ENCODE results near the gene INS.

INS gene

DNA sequence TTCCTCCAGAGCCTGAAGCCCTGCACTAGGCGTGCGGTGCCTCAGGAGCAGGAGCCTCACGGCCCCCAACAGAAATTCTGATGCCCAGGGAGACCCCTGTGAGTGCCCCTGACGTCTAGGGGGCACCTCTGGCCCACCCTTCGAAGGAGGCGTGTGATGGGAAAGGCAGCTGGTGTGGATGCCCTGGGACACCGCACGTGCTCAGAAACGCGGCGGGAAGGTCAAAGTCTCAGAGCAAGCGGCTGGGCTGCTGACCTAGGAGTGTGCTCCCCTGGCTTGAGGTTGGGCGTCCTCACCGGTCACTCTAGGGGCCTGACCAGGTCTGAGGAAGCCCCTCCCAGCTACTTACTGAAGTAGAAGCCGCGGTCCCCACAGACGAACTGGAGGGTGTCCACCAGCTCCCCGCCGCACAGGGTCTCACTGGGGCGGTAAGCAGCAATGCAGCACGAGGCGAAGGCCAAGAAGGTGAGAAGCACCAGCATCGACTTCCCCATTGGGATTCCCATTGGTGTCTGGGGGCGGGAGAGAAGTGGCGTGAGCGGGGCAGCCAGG lies 25.9 kb downstream of the INS start:
- H3K27me3 ChIP-seq (ENCODE audit: control insufficient read depth, insufficient read depth, low read length) = peaks cover 72% of the 10 kb centered on the region
- no peak overlapping the region for H3K9ac ChIP-seq (ENCODE audit: low read length)
- H3K9me3 ChIP-seq (ENCODE audit: control insufficient read depth, insufficient read depth, low read depth, low read length) = no peaks in the 10 kb centered on the region
- H3K36me3 ChIP-seq (ENCODE audit: control insufficient read depth, insufficient read depth, low read length) = no peaks in the 10 kb centered on the region
- H3K4me1 ChIP-seq (ENCODE audit: control insufficient read depth, insufficient read depth, low read length) = peaks cover 14% of the 10 kb centered on the region
- H3K4me3 ChIP-seq (ENCODE audit: low read depth, low read length) = no peak overlapping the region
- no peak overlapping the region for H3K27ac ChIP-seq (ENCODE audit: low read depth, low read length)

DNA sequence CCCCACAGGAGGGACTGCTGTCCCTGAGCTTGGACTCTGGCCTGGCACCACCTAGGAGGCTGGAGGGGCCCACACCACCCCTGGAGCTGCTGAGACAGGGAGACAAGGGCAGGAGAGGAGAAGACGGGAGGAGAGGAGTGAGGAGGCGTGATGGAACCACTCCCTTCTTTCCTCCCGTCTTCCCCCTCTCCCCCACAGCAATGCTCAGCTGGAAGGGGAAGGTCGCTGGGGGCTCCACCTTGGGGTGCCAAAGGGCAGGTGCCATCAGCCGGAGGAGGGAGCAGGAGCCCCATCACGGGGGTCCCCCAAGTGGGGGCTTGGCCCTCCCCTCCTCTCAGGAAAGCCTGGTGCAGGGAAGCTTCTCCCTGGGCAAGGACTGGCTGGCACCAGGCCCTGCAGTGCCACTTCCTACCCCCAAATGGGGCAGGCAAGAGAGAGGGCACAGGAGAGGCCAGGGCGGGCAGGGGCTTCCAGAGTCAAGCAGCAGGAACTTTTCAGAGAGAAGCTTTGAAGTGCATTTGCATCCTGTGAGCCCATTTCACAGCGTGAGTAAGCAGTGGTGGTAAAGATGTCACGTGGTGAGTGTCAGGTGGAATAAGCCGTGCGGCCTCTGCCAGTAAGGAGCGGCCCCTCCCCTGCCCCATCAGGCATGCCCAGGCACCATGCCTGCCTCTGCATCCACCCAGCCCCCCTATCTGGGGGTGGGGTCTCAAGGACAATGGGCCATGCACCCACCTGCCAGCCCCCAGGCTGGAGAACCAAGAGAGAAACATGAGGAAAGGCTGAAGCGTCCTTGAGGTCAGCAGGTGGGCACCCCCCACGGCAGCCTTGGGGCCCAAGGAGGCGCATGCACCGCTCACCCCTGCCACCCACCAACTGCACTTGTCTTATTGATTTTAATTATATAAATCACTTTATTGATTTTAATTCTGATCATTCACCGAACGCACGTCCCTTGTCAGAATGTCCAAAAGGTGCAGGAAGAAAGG lies 26.7 kb downstream of the INS start:
- H3K4me3 ChIP-seq (ENCODE audit: low read depth, low read length) = no peak overlapping the region
- peaks cover 14% of the 10 kb centered on the region for H3K4me1 ChIP-seq (ENCODE audit: control insufficient read depth, insufficient read depth, low read length)
- H3K27ac ChIP-seq (ENCODE audit: low read depth, low read length) = no peak overlapping the region
- no peaks in the 10 kb centered on the region for H3K9me3 ChIP-seq (ENCODE audit: control insufficient read depth, insufficient read depth, low read depth, low read length)
- H3K9ac ChIP-seq (ENCODE audit: low read length) = no peak overlapping the region
- no peaks in the 10 kb centered on the region for H3K36me3 ChIP-seq (ENCODE audit: control insufficient read depth, insufficient read depth, low read length)
- H3K27me3 ChIP-seq (ENCODE audit: control insufficient read depth, insufficient read depth, low read length) = peaks cover 65% of the 10 kb centered on the region

DNA sequence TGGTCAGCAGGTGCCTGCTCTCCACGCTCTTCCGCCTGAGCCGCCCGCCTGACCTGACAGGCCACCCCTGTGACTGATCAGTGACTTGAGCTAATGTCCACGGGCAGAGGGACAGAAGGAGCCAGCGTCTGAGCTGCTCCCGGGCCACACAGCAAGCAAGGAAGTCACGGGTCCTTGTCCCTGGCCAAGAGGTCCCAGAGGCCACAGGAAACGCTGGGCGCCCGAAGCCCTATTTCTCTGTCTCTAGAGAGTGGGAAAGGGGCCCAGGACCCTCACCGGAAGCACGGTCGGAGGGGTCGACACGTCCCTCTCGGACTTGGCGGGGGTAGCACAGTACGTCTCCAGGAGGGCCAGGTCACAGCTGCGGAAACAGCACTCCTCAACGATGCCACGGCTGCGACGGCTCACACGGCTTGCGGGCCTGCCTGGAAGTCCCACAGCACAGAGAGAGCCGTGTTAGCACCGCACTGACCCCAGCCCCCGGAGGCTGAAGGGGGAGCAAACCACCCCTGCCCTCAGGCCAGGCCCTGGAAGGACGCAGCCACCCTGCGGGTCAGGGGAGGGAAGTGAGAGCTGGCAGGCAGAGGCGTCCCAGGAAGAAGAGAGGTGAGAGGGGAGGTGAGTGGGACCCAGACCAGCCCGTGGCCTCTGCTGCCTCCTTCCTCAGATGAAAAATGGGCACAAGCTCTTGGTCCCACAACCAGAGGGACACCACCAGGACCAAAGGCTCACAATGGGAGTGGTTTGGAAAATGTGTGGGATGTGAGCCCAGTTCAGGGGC lies 27.6 kb downstream of the INS start:
- no peak overlapping the region for H3K4me3 ChIP-seq (ENCODE audit: low read depth, low read length)
- H3K4me1 ChIP-seq (ENCODE audit: control insufficient read depth, insufficient read depth, low read length) = peaks cover 14% of the 10 kb centered on the region
- peaks cover 65% of the 10 kb centered on the region for H3K27me3 ChIP-seq (ENCODE audit: control insufficient read depth, insufficient read depth, low read length)
- no peak overlapping the region for H3K27ac ChIP-seq (ENCODE audit: low read depth, low read length)
- no peaks in the 10 kb centered on the region for H3K9me3 ChIP-seq (ENCODE audit: control insufficient read depth, insufficient read depth, low read depth, low read length)
- H3K36me3 ChIP-seq (ENCODE audit: control insufficient read depth, insufficient read depth, low read length) = no peaks in the 10 kb centered on the region
- no peak overlapping the region for H3K9ac ChIP-seq (ENCODE audit: low read length)

DNA sequence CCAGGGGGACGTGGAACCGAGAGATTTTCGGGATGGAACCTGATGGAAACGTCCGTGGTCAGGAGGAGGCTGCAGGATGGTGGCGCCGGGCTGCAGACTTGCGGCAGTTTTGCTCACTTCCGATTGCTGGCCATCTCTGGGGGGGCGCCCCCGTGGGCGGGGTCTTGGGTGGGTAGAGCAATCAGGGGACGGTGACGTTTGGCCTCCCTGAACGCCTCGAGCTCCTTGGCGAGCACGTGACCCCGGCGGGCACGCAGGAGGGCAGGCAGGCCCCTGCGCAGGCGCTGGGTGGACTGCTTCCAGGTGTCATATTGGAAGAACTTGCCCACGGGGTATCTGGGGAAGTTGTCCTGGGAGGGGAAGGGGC lies 28.2 kb downstream of the INS start:
- H3K27me3 ChIP-seq (ENCODE audit: control insufficient read depth, insufficient read depth, low read length) = peaks cover 59% of the 10 kb centered on the region
- H3K36me3 ChIP-seq (ENCODE audit: control insufficient read depth, insufficient read depth, low read length) = no peaks in the 10 kb centered on the region
- no peak overlapping the region for H3K9ac ChIP-seq (ENCODE audit: low read length)
- H3K4me1 ChIP-seq (ENCODE audit: control insufficient read depth, insufficient read depth, low read length) = peaks cover 14% of the 10 kb centered on the region
- no peak overlapping the region for H3K27ac ChIP-seq (ENCODE audit: low read depth, low read length)
- no peaks in the 10 kb centered on the region for H3K9me3 ChIP-seq (ENCODE audit: control insufficient read depth, insufficient read depth, low read depth, low read length)
- H3K4me3 ChIP-seq (ENCODE audit: low read depth, low read length) = no peak overlapping the region

DNA sequence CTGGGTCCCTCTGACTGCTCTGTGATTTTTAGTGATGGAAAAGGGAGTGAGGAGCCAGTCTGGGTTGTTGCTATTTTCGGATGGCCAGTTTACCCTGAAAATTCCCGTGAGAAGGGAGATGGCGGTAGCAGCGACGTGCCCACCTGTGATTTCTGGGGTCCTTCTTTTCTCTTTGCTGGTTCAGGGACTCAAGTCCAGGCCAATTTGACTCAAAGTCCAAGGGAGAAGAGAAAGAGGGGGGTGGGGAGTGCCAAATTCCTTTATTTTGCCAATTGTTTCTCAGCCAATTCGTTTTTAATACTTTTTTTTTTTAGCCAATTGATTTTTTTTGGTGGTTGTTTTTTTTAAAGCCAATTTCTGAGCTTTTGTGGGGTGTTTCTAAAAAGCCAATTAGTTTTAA lies 28.8 kb downstream of the INS start:
- Histone ChIP-seq H3K27me3 (ENCODE audit: control insufficient read depth, insufficient read depth, low read length) (peaks cover 53% of the 10 kb centered on the region), H3K4me3 (ENCODE audit: low read depth, low read length) (no peak overlapping the region), H3K9ac (ENCODE audit: low read length) (no peak overlapping the region), H3K36me3 (ENCODE audit: control insufficient read depth, insufficient read depth, low read length) (no peaks in the 10 kb centered on the region), H3K4me1 (ENCODE audit: control insufficient read depth, insufficient read depth, low read length) (peaks cover 14% of the 10 kb centered on the region), H3K27ac (ENCODE audit: low read depth, low read length) (no peak overlapping the region), H3K9me3 (ENCODE audit: control insufficient read depth, insufficient read depth, low read depth, low read length) (no peaks in the 10 kb centered on the region)

DNA sequence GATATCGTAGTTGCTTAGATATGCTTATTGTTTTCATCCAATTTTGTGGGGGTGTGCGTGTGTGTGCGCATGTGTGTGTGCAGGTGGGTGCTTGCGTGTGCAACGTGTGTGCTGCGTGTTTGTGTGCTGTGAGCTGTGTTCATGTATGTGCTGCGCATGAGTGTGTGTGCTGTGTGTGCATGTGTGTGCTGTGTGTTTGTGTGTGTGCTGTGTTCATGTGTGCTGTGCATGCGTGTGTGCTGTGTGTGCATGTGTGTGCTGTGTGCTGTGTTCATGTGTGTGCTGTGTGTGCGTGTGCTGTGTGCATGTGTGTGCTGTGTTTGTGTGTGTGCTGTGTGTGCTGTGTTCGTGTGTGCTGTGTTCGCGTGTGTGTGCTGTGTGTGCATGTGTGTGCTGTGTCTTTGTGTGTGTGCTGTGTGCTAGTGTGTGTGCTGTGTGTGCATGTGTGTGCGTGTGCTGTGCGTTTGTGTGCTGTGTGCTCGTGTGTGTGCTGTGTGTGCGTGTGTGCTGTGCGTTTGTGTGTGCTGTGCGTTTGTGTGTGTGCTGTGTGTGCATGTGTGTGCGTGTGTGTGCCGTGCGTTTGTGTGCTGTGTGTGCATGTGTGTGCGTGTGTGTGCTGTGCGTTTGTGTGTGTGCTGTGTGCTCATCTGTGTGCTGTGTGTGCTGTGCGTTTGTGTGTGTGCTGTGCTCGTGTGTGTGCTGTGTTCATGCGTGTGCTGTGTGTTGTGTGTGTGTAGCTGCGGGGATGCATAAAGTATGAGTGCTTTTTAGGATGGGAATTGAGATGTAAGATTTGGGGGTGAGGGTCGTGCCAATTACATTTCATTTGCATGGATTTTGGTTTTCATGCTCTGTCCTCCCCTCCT lies 29.4 kb downstream of the INS start:
- H3K9me3 ChIP-seq (ENCODE audit: control insufficient read depth, insufficient read depth, low read depth, low read length) = no peaks in the 10 kb centered on the region
- H3K36me3 ChIP-seq (ENCODE audit: control insufficient read depth, insufficient read depth, low read length) = no peaks in the 10 kb centered on the region
- H3K9ac ChIP-seq (ENCODE audit: low read length) = no peak overlapping the region
- peaks cover 10% of the 10 kb centered on the region; the same call in 1 of the 2 replicates for H3K4me1 ChIP-seq (ENCODE audit: control insufficient read depth, insufficient read depth, low read length)
- H3K4me3 ChIP-seq (ENCODE audit: low read depth, low read length) = no peak overlapping the region
- peaks cover 47% of the 10 kb centered on the region for H3K27me3 ChIP-seq (ENCODE audit: control insufficient read depth, insufficient read depth, low read length)
- no peak overlapping the region for H3K27ac ChIP-seq (ENCODE audit: low read depth, low read length)

DNA sequence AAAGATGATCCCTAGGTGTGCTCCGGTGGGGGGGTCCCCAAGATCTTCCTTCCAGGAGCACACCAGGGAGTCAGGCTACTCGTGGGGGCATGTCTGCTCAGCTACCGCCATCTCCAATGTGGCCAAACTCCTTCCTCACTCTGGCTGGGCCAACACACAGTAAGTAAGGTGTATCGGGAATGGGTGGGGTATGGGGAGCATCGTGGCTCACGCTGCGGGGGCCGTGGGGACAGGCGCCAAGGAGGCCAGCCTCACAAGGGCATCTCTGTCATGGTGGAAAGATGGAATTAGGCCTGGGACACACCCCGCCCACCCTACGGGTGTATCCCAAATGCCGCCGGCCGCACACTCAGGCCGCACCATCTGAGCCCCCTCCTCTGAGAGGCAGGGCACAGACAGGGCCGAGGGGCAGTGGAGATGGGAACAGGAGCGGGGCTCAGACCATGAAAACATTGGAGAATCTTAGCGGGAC lies 30.1 kb downstream of the INS start:
- H3K9me3 ChIP-seq (ENCODE audit: control insufficient read depth, insufficient read depth, low read depth, low read length) = no peaks in the 10 kb centered on the region
- H3K4me3 ChIP-seq (ENCODE audit: low read depth, low read length) = no peak overlapping the region
- H3K27me3 ChIP-seq (ENCODE audit: control insufficient read depth, insufficient read depth, low read length) = peaks cover 40% of the 10 kb centered on the region
- no peaks in the 10 kb centered on the region for H3K36me3 ChIP-seq (ENCODE audit: control insufficient read depth, insufficient read depth, low read length)
- no peak overlapping the region for H3K27ac ChIP-seq (ENCODE audit: low read depth, low read length)
- peaks cover 7% of the 10 kb centered on the region; the same call in 1 of the 2 replicates for H3K4me1 ChIP-seq (ENCODE audit: control insufficient read depth, insufficient read depth, low read length)
- H3K9ac ChIP-seq (ENCODE audit: low read length) = no peak overlapping the region

DNA sequence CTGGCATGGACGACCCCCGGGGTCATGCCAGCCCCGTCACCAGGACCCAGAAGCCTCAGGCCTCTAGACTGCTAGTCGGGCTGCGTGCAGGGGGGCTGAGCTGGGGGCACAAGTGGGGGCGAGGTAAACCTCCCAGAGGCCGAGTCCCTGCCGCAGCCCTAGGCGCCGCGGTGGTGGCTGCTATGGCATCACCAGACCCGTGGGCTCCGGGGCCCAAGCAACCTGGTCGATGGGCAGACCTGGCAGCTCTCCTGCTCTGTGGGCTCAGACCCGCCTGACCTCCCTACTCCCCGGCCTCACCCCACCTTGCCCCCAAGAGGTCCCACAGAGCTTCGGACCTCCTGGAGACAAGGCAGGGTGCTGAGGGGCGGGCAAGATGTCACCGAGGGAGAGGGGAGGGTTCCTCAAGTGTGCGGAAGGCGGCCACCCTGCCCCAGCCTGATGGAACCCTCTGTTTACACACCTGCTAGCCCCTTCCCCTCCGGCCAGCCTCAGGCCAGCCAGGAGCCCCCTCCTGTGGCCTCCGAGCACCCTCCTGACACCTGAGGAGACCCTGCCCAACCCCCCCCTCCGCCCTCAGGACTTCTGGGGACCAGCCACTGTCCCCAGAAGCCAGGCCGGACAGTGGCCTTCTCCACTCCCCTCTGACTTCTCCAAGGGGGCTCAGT lies 31.2 kb downstream of the INS start:
- no peak overlapping the region for H3K27ac ChIP-seq (ENCODE audit: low read depth, low read length)
- H3K4me1 ChIP-seq (ENCODE audit: control insufficient read depth, insufficient read depth, low read length) = peaks cover 7% of the 10 kb centered on the region; the same call in 1 of the 2 replicates
- peaks cover 29% of the 10 kb centered on the region for H3K27me3 ChIP-seq (ENCODE audit: control insufficient read depth, insufficient read depth, low read length)
- H3K9me3 ChIP-seq (ENCODE audit: control insufficient read depth, insufficient read depth, low read depth, low read length) = no peaks in the 10 kb centered on the region
- H3K4me3 ChIP-seq (ENCODE audit: low read depth, low read length) = no peak overlapping the region
- no peak overlapping the region for H3K9ac ChIP-seq (ENCODE audit: low read length)
- H3K36me3 ChIP-seq (ENCODE audit: control insufficient read depth, insufficient read depth, low read length) = no peaks in the 10 kb centered on the region

DNA sequence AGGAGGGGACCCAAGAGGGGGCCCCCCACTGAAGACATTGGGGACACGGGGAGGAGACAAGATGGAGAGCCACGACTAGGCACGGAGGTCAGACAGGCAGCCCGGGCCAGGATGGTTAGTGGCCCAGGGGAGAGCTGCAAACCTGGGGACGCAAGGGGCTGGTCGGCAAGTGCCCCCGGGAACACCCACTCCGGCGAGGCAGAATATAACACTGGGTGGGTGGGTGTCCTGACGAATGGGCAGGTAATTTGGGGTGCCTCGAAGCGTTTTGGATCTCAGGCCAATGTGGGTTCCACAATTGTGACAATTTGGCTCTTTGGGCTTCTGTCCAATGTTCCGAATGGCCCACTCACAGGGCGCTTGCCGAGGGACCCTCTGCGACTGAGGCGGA lies 31.7 kb downstream of the INS start:
- Histone ChIP-seq H3K9ac (ENCODE audit: low read length) (no peak overlapping the region), H3K36me3 (ENCODE audit: control insufficient read depth, insufficient read depth, low read length) (no peaks in the 10 kb centered on the region), H3K27ac (ENCODE audit: low read depth, low read length) (no peak overlapping the region), H3K9me3 (ENCODE audit: control insufficient read depth, insufficient read depth, low read depth, low read length) (no peaks in the 10 kb centered on the region), H3K27me3 (ENCODE audit: control insufficient read depth, insufficient read depth, low read length) (peaks cover 24% of the 10 kb centered on the region), H3K4me1 (ENCODE audit: control insufficient read depth, insufficient read depth, low read length) (peaks cover 7% of the 10 kb centered on the region; the same call in 1 of the 2 replicates), H3K4me3 (ENCODE audit: low read depth, low read length) (no peak overlapping the region)
